GM04503 (cell line): ENCODE results near the gene MTX1.
"Not testable (repeated sequence)": the region's sequence is repeated elsewhere in the genome, so short reads cannot be mapped to it uniquely, and the experiment has no call there.

Experiments used
- DNase-seq: peaks from one replicate; pipeline ENCODE4 v3.0.0-alpha.2; 2012; ENCODE audit warnings: low read depth

The MTX1 gene

GRCh38 chr1:155207806-155208540 is 522 bp upstream of the MTX1 start, which contains the start of gene THBS3:
Gene THBS3, minus strand, starts transcription at chr1:155207897. Its CDS starts 21 bp downstream, at chr1:155207876.
- no peak for DNase-seq

- DNase-seq = no peak
Measured at GRCh38 chr1:155209312-155209721, 822 bp downstream of the MTX1 start.

- no peak for DNase-seq
Measured at GRCh38 chr1:155210314-155211104, 2.0 kb downstream of the MTX1 start.

- DNase-seq = not testable (repeated sequence)
Measured at GRCh38 chr1:155211381-155212050, 3.0 kb downstream of the MTX1 start.

GRCh38 chr1:155212051-155212440 is 3.6 kb downstream of the MTX1 start:
- DNase-seq = not testable (repeated sequence)

- not testable (repeated sequence) for DNase-seq
Measured at GRCh38 chr1:155214702-155215101, 6.2 kb downstream of the MTX1 start.

GRCh38 chr1:155218854-155219591 is 10.5 kb downstream of the MTX1 start:
- no peak for DNase-seq

- DNase-seq = no peak
Measured at GRCh38 chr1:155219592-155220031, 11.1 kb downstream of the MTX1 start.

GRCh38 chr1:155220211-155220965 is 11.9 kb downstream of the MTX1 start:
- DNase-seq = not testable (repeated sequence)

- no peak for DNase-seq
Measured at GRCh38 chr1:155223047-155223446, 14.6 kb downstream of the MTX1 start.

GRCh38 chr1:155225404-155225759 is 16.9 kb downstream of the MTX1 start:
- DNase-seq = not testable (repeated sequence)

- DNase-seq = no peak
Measured at GRCh38 chr1:155226188-155226909, 17.9 kb downstream of the MTX1 start.

GRCh38 chr1:155226910-155227260 is 18.4 kb downstream of the MTX1 start:
- no peak for DNase-seq

- peak; percentile 91 for DNase-seq
Measured at GRCh38 chr1:155227261-155228095, 19.0 kb downstream of the MTX1 start.

GRCh38 chr1:155228096-155228427 is 19.6 kb downstream of the MTX1 start:
- DNase-seq = no peak

GRCh38 chr1:155231302-155231701 is 22.8 kb downstream of the MTX1 start:
- not testable (repeated sequence) for DNase-seq

GRCh38 chr1:155232001-155232978 is 23.8 kb downstream of the MTX1 start:
- DNase-seq = not testable (repeated sequence)

- DNase-seq = not testable (repeated sequence)
Measured at GRCh38 chr1:155233502-155233901, 25.0 kb downstream of the MTX1 start.

GRCh38 chr1:155235375-155235774 is 26.9 kb downstream of the MTX1 start:
- not testable (repeated sequence) for DNase-seq
